Ecto neural progenitor cell (in vitro differentiated cells): ENCODE data around the gene NEDD9.
A peak's percentile ranks its signal among the peaks of the same experiment; 100 is the strongest.

ENCODE experiments used
- DNase-seq: peaks from one replicate; pipeline ENCODE4 v3.0.0-alpha.2; 2018; ENCODE audit warnings: low spot score

NEDD9 gene

GRCh38 chr6:11174242-11174611 is 58.2 kb downstream of the NEDD9 start:
- no peak for DNase-seq

DNA sequence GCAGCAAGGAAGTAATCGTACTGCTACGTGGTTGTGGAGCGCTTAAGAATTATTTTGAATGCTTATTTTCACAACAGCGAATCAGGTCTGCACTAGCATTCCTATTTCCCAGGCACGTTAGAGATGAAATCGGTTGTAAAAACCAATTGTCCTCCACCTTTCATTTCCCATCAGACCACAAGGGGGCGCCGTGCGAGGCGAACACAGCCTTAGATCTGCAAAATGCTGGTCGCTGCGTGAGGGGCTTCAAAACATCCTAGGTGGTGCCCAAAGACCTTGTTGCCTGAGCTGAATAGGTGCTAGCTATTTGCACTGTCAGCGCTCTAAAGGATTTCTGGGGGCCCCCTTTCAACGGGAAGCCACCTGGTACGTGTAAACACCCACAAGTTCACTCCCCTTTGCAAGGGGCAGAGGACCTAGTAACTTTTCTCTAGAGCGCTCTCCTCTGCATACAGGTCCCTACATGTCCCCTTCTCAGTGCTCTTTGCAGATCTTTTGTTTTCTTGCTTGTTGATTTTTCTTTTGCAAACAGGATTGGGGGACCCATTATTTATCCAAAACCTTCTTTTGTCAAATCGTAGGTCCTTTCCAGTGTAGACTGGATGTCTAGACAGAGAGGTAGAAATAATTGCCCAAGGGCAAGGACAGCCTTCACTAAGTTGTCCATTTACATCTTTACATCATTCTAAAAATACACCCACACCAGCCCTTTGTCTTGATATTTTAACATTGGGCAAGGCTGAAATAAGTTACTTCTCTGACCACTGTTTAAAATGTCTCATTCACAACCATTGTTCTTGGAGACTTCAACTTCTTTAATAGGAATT is 59.8 kb downstream of the NEDD9 start:
- DNase-seq: peak; percentile 84

GRCh38 chr6:11171952-11172351 is 60.5 kb downstream of the NEDD9 start:
- no peak for DNase-seq

- no peak for DNase-seq
These were observed 64.3 kb downstream of the NEDD9 start for GRCh38 chr6:11168091-11168635.

GRCh38 chr6:11166948-11167347 is 65.5 kb downstream of the NEDD9 start:
- DNase-seq: no peak

DNA sequence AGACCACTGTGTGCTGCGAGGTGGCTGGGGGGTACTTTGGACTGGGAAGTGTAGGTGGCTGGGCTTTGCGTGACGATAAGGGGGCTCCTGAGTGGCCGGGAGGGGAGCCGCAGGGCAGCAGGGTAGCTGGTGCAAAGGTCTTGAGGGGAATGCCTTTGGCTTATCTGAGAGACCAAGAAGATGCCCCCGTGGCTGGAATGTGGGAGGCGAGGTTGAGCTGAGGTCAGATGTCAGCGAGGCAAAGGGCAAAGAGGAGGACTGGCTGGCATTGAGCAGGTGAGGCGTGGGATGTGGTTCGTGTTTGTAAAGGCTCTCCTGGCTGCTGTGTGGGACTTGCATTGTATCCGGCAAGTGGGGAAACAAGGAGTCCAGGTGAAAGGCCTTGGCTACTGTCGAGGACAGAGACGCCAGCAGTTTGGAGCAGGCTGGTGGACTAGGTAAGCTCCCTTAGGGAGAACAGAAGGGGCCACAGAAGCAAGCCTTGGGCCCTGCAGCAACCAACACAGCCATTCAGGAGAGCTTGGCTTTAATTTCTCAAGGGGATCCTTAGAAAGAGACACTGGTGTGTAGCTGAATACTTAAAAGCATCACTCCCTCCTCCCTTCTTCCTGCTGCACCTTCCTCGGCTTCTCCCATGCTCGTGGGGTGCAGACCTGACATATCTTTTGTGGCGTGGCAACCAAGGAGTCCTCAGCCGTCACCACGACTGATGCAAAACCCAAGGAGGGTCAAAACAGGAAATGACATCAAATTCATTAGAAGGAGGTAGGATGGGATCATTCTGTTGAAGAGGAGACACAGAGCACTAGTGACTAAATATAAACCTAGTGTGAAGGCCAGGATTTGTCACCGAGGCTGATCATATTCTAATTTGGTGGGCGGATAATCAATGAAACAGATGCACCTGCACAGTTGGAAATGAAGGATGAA is 67.5 kb downstream of the NEDD9 start:
- DNase-seq: no peak

DNA sequence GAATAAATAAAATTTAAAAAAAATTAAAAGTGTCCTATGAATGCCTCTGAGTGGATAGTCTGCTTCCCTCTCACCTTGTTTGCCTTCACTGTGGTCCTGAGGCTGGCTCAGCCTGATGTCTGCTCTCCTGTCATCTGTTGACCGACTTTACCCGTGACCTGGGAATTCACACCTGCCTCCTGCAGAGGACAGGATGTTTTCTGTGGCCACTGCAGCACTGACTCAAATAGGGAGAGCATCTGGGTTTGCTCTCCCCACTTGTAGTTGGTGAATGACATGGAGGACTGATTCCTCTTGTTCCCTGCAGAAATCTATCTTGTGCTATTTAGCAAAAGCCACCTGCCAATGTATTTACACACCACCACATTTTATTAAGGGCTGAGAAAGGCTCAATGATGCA is 68.5 kb downstream of the NEDD9 start:
- no peak for DNase-seq

GRCh38 chr6:11162262-11162661 is 70.2 kb downstream of the NEDD9 start:
- DNase-seq: no peak

GRCh38 chr6:11161031-11161956 is 71.2 kb downstream of the NEDD9 start:
- DNase-seq: peak; percentile 15

GRCh38 chr6:11160199-11160598 is 72.3 kb downstream of the NEDD9 start:
- DNase-seq: no peak

GRCh38 chr6:11155589-11155988 is 76.9 kb downstream of the NEDD9 start:
- no peak for DNase-seq

GRCh38 chr6:11153447-11153846 is 79.0 kb downstream of the NEDD9 start:
- no peak for DNase-seq

GRCh38 chr6:11152581-11152980 is 79.9 kb downstream of the NEDD9 start:
- DNase-seq: no peak

DNA sequence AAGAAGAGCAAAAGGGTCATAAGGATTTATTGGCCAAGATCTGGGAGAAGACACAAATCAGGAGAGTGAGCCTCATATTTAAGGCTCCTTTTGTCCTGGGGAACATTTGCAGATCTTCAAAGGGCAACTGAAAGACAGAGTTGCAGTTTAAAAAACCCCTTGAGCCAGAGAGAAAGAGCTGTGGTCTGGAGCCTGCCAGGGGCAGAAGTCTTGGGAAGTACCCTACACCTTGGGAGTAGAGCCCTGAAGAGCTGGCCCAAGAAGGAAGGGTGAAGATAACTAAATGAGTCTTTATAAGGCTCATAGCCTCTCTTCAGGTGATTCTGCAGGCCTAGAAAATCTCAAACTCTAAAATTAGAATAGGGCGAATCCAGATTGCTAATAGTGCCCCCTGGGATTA is 81.0 kb downstream of the NEDD9 start:
- DNase-seq: no peak

GRCh38 chr6:11149551-11149950 is 82.9 kb downstream of the NEDD9 start:
- DNase-seq: no peak

GRCh38 chr6:11146117-11146826 is 86.2 kb downstream of the NEDD9 start:
- DNase-seq: no peak

- peak; percentile 77 for DNase-seq
These were observed 88.0 kb downstream of the NEDD9 start for GRCh38 chr6:11144393-11144851.

- DNase-seq: no peak
These were observed 88.8 kb downstream of the NEDD9 start for GRCh38 chr6:11143394-11144371.

- no peak for DNase-seq
These were observed 90.0 kb downstream of the NEDD9 start for GRCh38 chr6:11142296-11143027.
